IPS-20b (cell line): ENCODE data around the gene MYCBP.

ENCODE experiments used
- H3K27ac ChIP-seq: one replicate; pipeline ENCODE4 v1.5.1; 2013; ENCODE audit warnings: low read length
- H3K27me3 ChIP-seq: 2 replicates; pipeline ENCODE4 v1.6.1; 2013; ENCODE audit warnings: mild to moderate bottlenecking, low read length, inconsistent platforms; ENCODE audit not compliant: insufficient read depth
- H3K36me3 ChIP-seq: 2 replicates; pipeline ENCODE4 v1.6.1; 2013; ENCODE audit warnings: low read depth, mild to moderate bottlenecking, inconsistent platforms, low read length, moderate library complexity; ENCODE audit not compliant: insufficient read depth
- H3K4me1 ChIP-seq: 2 replicates; pipeline ENCODE4 v1.6.1; 2013; ENCODE audit warnings: mild to moderate bottlenecking, control low read depth, inconsistent platforms, low read length, moderate library complexity; ENCODE audit not compliant: insufficient read depth
- H3K4me3 ChIP-seq: 2 replicates; pipeline ENCODE4 v1.5.1; 2013; ENCODE audit warnings: mild to moderate bottlenecking, low read length, inconsistent platforms
- H3K9ac ChIP-seq: 2 replicates; pipeline ENCODE4 v1.6.1; 2013; ENCODE audit warnings: low read depth, mild to moderate bottlenecking, inconsistent platforms, low read length, moderate library complexity
- H3K9me3 ChIP-seq: 2 replicates; pipeline ENCODE4 v1.6.1; 2013; ENCODE audit warnings: mild to moderate bottlenecking, low read depth, low read length, inconsistent platforms; ENCODE audit not compliant: insufficient read depth

The MYCBP gene

DNA sequence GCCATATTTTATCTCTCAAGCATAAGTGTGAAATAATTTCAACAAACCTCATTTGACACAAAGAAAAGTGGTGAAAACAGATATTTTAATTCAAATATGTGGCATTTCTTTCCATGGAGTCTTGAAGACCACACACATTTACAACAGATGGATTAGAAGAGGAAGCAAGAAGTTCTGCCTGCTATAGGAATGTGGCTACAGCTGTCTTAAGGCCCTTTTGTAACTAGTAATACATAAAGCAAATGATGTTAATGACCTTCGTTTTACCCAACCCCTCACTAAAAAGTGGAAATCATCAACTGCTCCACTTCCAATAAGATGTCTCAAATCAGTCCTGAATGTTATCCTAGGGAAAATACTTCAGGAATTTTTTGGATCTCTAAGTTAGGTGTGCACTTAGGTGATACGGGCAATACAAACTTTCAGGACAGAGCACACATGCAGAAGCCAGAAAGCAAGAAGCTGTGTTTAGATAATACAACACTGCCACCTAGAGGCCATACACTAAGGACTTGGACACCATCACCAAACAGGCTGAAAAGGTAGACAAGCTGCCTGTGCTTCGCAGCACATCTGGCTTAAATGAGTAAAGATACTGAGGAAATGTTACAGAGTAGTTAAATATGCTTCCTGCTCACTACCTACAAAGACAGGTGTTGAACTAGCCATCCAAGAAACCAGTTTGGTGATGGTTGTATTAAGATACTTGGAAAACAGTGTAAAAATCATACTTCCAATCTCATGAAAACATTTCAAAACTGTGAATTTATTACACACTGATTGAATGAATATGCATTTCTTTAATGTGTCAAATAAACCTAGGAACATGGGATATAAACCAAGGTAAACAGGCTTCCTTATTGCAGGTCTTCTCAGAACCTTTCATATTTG lies 38.0 kb downstream of the MYCBP start:
- Histone ChIP-seq H3K9ac (no peak overlapping the region), H3K4me3 (no peak overlapping the region), H3K36me3 (peaks cover 17% of the 10 kb centered on the region), H3K9me3 (no peaks in the 10 kb centered on the region), H3K27ac (no peak overlapping the region), H3K27me3 (no peaks in the 10 kb centered on the region), H3K4me1 (peaks cover 4% of the 10 kb centered on the region; the same call in 1 of the 2 replicates)

DNA sequence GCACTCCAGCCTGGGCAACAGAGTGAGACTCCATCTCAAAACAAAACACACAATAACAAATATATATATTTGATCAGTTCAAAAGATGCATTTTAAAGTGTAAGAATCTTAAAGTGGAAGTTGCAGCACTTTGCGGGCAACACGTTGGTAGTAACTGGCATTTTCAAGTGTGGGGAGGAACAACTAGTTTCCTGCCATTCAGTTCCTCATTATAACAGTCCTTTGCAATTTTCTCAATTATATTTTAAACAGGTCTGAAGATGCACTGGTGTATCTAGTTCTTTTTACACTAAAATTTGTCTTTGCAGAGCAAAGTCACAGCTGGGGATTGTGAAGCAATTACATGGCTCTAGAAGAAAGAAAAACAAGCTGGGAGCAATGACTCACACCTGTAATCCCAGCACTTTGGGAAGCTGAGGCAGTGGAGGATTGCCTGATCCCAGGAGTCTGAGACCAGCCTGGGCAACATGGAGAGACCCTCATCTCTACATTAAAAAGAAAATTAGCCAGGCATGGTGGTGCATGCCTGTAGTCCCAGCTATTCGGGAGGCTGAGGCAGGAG lies 38.8 kb downstream of the MYCBP start:
- no peak overlapping the region for H3K9ac ChIP-seq
- H3K4me3 ChIP-seq: no peak overlapping the region
- H3K27me3 ChIP-seq: no peaks in the 10 kb centered on the region
- H3K36me3 ChIP-seq: peaks cover 12% of the 10 kb centered on the region
- no peaks in the 10 kb centered on the region for H3K9me3 ChIP-seq
- no peak overlapping the region for H3K27ac ChIP-seq
- H3K4me1 ChIP-seq: peaks cover 4% of the 10 kb centered on the region; the same call in 1 of the 2 replicates

DNA sequence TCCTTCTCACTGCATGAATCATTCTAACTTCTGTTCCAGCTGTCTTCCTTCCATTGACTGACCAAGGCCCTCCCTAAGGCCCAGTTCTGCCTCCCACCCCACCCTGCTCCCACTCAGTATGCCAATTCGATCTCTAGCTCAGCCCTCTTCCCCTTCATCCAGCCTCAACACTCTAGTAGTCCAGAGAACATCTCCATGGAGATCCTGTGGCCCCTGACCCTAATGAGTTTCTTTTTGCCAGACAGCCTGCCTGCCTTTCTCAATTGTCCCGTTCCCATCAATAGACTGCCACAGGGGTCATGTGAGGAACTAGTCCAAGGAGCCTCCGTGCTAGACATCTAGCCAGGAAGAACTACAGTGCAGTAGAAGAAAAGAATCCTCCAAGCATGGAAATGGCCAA lies 40.0 kb downstream of the MYCBP start:
- peaks cover 4% of the 10 kb centered on the region; the same call in 1 of the 2 replicates for H3K4me1 ChIP-seq
- no peaks in the 10 kb centered on the region for H3K9me3 ChIP-seq
- H3K4me3 ChIP-seq: no peak overlapping the region
- no peaks in the 10 kb centered on the region for H3K27me3 ChIP-seq
- H3K36me3 ChIP-seq: peaks cover under 1% of the 10 kb centered on the region; the same call in 1 of the 2 replicates
- no peak overlapping the region for H3K27ac ChIP-seq
- no peak overlapping the region for H3K9ac ChIP-seq

DNA sequence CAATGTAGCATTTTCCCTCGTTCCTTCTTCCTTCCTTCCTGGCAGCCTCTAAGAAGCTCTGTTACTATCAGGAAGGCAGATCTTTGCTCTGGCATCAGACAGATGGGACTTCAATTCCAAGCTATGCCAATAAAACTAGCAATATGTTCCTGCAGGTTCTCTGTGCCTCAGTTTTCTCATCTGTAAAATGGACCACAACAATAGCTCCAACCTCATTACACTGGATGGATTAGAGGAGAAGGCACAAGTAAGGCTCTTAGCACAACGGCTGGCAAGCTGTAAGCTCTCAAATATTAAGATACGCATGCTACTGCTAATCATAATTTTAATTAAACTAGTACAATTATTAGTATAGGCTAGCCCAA lies 40.8 kb downstream of the MYCBP start:
- H3K27ac ChIP-seq: no peak overlapping the region
- no peak overlapping the region for H3K4me3 ChIP-seq
- H3K9me3 ChIP-seq: no peaks in the 10 kb centered on the region
- H3K36me3 ChIP-seq: no peaks in the 10 kb centered on the region
- no peaks in the 10 kb centered on the region for H3K27me3 ChIP-seq
- H3K4me1 ChIP-seq: peaks cover 4% of the 10 kb centered on the region; the same call in 1 of the 2 replicates
- no peak overlapping the region for H3K9ac ChIP-seq

DNA sequence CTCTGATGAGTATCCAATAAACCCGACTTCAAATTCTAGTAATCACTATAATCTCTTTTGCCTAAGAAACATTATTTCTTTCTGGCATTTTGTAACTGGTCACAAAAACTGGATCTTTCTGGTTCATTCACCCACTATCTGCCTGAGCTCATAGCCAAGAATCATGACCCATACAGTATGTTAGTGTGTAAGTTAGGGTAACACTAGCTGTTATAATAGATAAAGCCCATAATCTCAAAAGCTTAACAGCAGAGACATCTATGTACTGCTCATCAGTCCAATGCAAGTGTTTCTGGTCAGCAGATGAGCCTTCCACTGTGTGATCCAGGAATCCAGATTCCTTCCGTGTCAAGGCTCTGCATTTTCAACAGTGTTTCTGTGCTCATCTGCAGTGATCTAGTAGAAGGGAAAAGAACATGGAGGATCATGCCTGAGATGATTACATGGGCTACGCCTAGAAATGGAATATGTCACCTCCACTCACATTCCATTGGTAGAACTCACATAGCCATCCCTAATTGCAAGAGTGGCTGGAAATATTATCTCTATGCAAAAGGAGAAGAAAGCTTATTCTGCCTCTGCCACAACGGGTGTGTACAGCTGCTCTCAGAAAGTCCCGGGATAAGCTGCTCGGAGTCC lies 41.3 kb downstream of the MYCBP start:
- Histone ChIP-seq H3K27ac (no peak overlapping the region), H3K4me1 (peaks cover 4% of the 10 kb centered on the region; the same call in 1 of the 2 replicates), H3K9ac (no peak overlapping the region), H3K9me3 (no peaks in the 10 kb centered on the region), H3K4me3 (no peak overlapping the region), H3K27me3 (no peaks in the 10 kb centered on the region), H3K36me3 (no peaks in the 10 kb centered on the region)

DNA sequence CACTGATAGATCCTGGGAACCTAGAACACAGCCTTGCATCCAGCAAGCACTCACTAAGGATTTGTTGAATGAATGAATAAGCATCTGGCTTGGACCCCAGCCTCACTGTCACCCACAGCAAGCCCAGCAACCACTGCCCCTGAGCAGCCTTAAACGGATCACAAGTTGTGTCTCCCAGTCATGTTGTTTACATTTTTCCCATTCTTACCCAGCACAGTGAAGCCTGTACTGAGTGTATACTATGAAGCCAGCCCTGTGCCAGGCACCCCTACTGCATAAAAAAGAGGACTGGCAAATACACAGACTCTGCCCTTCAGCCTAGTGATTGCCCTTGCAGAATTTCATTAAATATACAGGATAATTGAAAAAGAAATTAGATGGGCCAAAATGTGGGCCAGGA lies 43.8 kb downstream of the MYCBP start:
- Histone ChIP-seq H3K9ac (no peak overlapping the region), H3K27me3 (no peaks in the 10 kb centered on the region), H3K27ac (no peak overlapping the region), H3K4me1 (no peaks in the 10 kb centered on the region), H3K9me3 (no peaks in the 10 kb centered on the region), H3K4me3 (no peak overlapping the region), H3K36me3 (no peaks in the 10 kb centered on the region)

DNA sequence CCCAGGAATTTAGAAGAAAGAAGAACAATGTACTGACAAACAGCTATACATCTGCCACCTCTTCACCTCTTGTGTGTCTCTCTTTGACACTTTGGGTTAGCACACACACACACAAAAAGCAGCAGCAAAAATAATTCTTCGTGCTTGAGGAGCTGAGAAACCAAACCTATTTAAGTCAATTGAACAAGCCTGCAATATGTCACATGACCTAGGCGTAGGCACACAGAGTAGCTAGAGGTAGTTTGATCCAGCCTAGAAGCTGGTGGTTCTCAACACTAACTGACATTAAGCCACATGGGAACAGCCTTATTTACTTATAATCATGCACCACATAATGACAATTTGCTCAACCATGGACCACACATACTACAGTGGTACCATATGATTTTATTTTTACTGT lies 45.8 kb downstream of the MYCBP start:
- Histone ChIP-seq H3K27ac (no peak overlapping the region), H3K4me3 (no peak overlapping the region), H3K27me3 (no peaks in the 10 kb centered on the region), H3K4me1 (no peaks in the 10 kb centered on the region), H3K9me3 (no peaks in the 10 kb centered on the region), H3K36me3 (no peaks in the 10 kb centered on the region), H3K9ac (no peak overlapping the region)

DNA sequence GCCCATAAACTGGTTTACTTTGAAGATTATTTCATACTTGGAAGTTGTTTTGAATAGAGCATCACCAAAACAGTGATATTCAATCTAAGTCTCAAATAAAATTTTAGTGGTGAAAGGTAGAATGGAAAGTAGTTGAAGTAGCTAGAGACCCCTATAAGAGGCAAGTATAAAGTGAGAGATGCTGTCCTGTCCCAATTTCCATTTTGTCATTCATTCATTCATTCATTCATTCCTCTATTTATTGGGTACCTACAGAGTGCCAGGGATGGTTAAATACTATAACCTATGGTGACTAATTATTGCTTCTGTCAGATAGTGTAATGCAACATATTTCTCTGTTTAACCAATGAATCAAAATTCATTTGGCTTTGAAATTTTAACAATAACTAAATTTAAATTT lies 46.3 kb downstream of the MYCBP start:
- H3K27me3 ChIP-seq: no peaks in the 10 kb centered on the region; the same call in 1 of the 2 replicates

DNA sequence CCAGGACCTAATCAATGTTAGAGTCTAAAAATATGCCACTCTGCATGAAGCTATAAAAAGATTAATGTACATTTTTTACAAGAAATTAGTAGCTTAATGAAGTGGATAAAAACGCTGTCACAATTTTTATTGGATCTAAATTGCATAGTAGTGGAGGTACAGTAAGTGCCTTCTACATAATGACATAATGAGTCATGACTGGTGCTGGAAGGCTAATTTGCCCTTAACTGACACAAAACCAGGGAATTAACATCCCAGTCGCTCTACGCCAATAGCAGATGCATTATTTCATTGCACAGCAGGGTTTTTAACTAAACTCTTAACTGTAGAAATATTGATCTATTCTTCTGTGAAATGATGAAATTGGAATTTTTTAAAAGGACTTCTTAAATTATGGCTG lies 46.9 kb downstream of the MYCBP start:
- Histone ChIP-seq H3K27me3 (no peaks in the 10 kb centered on the region; the same call in 1 of the 2 replicates), H3K4me3 (no peak overlapping the region), H3K9ac (no peak overlapping the region), H3K4me1 (no peaks in the 10 kb centered on the region), H3K27ac (no peak overlapping the region), H3K9me3 (no peaks in the 10 kb centered on the region), H3K36me3 (no peaks in the 10 kb centered on the region)

More for the DNA sequence above, 46.3 kb downstream of the MYCBP start:
- Histone ChIP-seq H3K9me3 (no peaks in the 10 kb centered on the region), H3K36me3 (no peaks in the 10 kb centered on the region), H3K9ac (no peak overlapping the region), H3K27ac (no peak overlapping the region), H3K4me3 (no peak overlapping the region), H3K4me1 (no peaks in the 10 kb centered on the region)

DNA sequence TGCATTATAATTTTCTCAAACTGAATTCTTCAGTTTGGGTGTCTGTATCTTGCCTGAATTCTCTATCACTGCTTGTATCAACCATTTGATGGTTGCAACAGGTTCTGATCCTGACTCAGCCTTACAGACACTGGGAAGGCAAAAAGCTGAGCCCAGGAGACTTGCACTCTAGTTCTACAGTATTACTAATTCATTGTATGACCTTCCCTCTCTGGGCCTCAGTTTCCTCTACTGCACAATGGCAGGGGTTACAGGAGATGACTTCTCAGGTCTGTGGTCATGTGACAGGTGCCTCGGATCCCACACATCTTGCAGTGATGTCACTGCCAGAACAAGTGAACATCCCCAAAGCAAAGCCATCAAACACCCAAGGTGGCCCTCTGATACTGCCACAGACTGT lies 52.3 kb downstream of the MYCBP start:
- Histone ChIP-seq H3K27me3 (peaks cover 43% of the 10 kb centered on the region), H3K4me3 (no peak overlapping the region)

DNA sequence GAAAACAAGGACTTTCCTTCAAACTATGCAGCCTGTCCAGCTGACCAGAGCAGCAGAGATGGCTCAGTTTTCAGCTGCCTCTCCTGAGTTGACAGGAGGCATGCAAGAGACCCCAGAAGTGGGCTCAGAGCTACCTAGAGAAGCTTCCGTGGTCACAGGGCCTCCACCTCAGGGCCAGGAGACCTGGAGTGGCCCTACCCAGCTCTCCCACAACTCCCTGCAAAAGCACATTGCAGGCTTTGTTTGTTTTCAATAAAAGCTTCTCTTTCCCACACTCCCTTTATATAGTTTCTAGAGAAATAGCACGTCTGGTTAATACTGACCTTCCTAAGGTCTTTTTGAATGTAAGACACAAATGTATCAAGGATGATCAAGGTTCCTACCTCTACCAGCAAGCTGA lies 53.6 kb downstream of the MYCBP start:
- 0 out of 2 replicates have a peak, but pooled peaks cover 8% of the 10 kb centered on the region for H3K9me3 ChIP-seq
- no peak overlapping the region for H3K9ac ChIP-seq
- H3K4me3 ChIP-seq: no peak overlapping the region
- peaks cover under 1% of the 10 kb centered on the region; the same call in 1 of the 2 replicates for H3K4me1 ChIP-seq
- H3K27me3 ChIP-seq: peaks cover 56% of the 10 kb centered on the region
- H3K36me3 ChIP-seq: no peaks in the 10 kb centered on the region
- H3K27ac ChIP-seq: no peak overlapping the region

More for the DNA sequence above, 52.3 kb downstream of the MYCBP start:
- H3K27ac ChIP-seq: no peak overlapping the region
- H3K9ac ChIP-seq: no peak overlapping the region
- no peaks in the 10 kb centered on the region for H3K36me3 ChIP-seq
- no peaks in the 10 kb centered on the region for H3K4me1 ChIP-seq
- H3K9me3 ChIP-seq: 0 out of 2 replicates have a peak, but pooled peaks cover 8% of the 10 kb centered on the region
